CD14-positive monocyte (primary cell): ENCODE data around the gene MMAB. TPM values are rescaled to one million over a fixed set of nuclear protein-coding genes. Genes with fewer than 3 reads are reported as not detected.
A peak's percentile ranks its signal among the peaks of the same experiment; 100 is the strongest.

Source experiments
- DNase-seq, 3 donors: peaks; one replicate each; pipeline ENCODE4 v3.0.0-alpha.2; 2011 to 2022
- H2AFZ ChIP-seq: 2 replicates; pipeline ENCODE4 v1.6.0; 2012; ENCODE audit warnings: mild to moderate bottlenecking, low read depth, low read length, inconsistent platforms; ENCODE audit not compliant: insufficient read depth, poor library complexity, severe bottlenecking
- H3K27ac ChIP-seq, 2 donors: 1 replicate in 1 of 2; 2 replicates in 1 of 2; pipeline ENCODE4 v1.5.1; 2012 to 2013; ENCODE audit warnings: low read length in 2 of 2, control low read depth in 1 of 2, inconsistent platforms in 1 of 2, low read depth in 1 of 2, mild to moderate bottlenecking in 1 of 2
- H3K27me3 ChIP-seq, 2 donors: one replicate each; pipeline versions ENCODE4 v1.6.0 to v1.6.1; 2011 to 2013; ENCODE audit warnings: low read length in 2 of 2; ENCODE audit not compliant: control insufficient read depth in 2 of 2, insufficient read depth in 2 of 2
- H3K36me3 ChIP-seq, 2 donors: replicated peaks in 1 of 2; 1 replicate in 1 of 2; 2 replicates in 1 of 2; pipeline versions ENCODE4 v1.5.1 to v1.6.1; 2012 to 2013; ENCODE audit warnings: low read length in 2 of 2, control low read depth in 1 of 2, inconsistent platforms in 1 of 2, mild to moderate bottlenecking in 1 of 2; ENCODE audit not compliant: insufficient read depth in 2 of 2, control insufficient read depth in 1 of 2
- H3K4me1 ChIP-seq, 2 donors: 1 replicate in 1 of 2; 2 replicates in 1 of 2; pipeline versions ENCODE4 v1.5.1 to v1.6.1; 2012 to 2013; ENCODE audit warnings: low read length in 2 of 2, control low read depth in 1 of 2, inconsistent platforms in 1 of 2, mild to moderate bottlenecking in 1 of 2, moderate library complexity in 1 of 2; ENCODE audit not compliant: insufficient read depth in 2 of 2, control insufficient read depth in 1 of 2
- H3K4me2 ChIP-seq: replicated peaks from 2 replicates; pipeline ENCODE3; 2012; ENCODE audit warnings: low read length, moderate library complexity, mild to moderate bottlenecking; ENCODE audit not compliant: poor library complexity, severe bottlenecking; ENCODE audit errors: extremely low read depth
- H3K4me3 ChIP-seq, 3 experiments: fragments of 200-600 bp in 1 of 3; sonication (generic) in 1 of 3; replicated peaks in 1 of 3; 1 replicate in 2 of 3; 2 replicates in 1 of 3; pipeline ENCODE4 v1.5.1; 2011 to 2013; ENCODE audit warnings: low read length in 3 of 3, mild to moderate bottlenecking in 3 of 3, control low read depth in 2 of 3, low read depth in 2 of 3, inconsistent platforms in 1 of 3, moderate library complexity in 1 of 3
- H3K79me2 ChIP-seq: 2 replicates; pipeline ENCODE4 v1.6.0; 2012; ENCODE audit warnings: mild to moderate bottlenecking, control low read depth, inconsistent platforms, low read length, moderate library complexity; ENCODE audit not compliant: insufficient read depth
- H3K9ac ChIP-seq: 2 replicates; pipeline ENCODE4 v1.6.0; 2017; ENCODE audit warnings: low read length, mild to moderate bottlenecking; ENCODE audit not compliant: insufficient read depth, poor library complexity, severe bottlenecking
- H3K9me3 ChIP-seq, 2 donors: replicated peaks in 1 of 2; 1 replicate in 1 of 2; 2 replicates in 1 of 2; pipeline versions ENCODE4 v1.5.1 to v1.6.1; 2012 to 2013; ENCODE audit warnings: low read length in 2 of 2, control low read depth in 1 of 2; ENCODE audit not compliant: control insufficient read depth in 1 of 2, insufficient read depth in 1 of 2
- H4K20me1 ChIP-seq: 2 replicates; pipeline ENCODE4 v1.6.0; 2012; ENCODE audit warnings: mild to moderate bottlenecking, low read length, control low read depth, moderate library complexity; ENCODE audit not compliant: insufficient read depth
- H3K27ac Mint-ChIP-seq, 7 donors: one replicate each; pipeline ENCODE4 v1.8.0; 2020; ENCODE audit warnings: mild to moderate bottlenecking in 7 of 7, mixed read lengths in 7 of 7, moderate library complexity in 6 of 7, inconsistent platforms in 2 of 7
- H3K27me3 Mint-ChIP-seq, 3 donors: one replicate each; pipeline ENCODE4 v1.8.0; 2021 to 2022; ENCODE audit warnings: low read depth in 3 of 3, mild to moderate bottlenecking in 3 of 3, mixed read lengths in 3 of 3, moderate library complexity in 3 of 3, inconsistent platforms in 1 of 3
- H3K36me3 Mint-ChIP-seq, 2 donors: one replicate each; pipeline ENCODE4 v1.8.0; 2020; ENCODE audit warnings: mixed read lengths in 2 of 2, inconsistent platforms in 1 of 2, mild to moderate bottlenecking in 1 of 2
- H3K4me1 Mint-ChIP-seq: one replicate; pipeline ENCODE4 v1.8.0; 2020; ENCODE audit warnings: mild to moderate bottlenecking, mixed read lengths
- H3K4me3 Mint-ChIP-seq, 2 donors: one replicate each; pipeline ENCODE4 v1.8.0; 2020; ENCODE audit warnings: mild to moderate bottlenecking in 2 of 2, mixed read lengths in 2 of 2, moderate library complexity in 1 of 2
- H3K9me3 Mint-ChIP-seq, 7 donors: one replicate each; pipeline ENCODE4 v1.8.0; 2020 to 2022; ENCODE audit warnings: mixed read lengths in 7 of 7, mild to moderate bottlenecking in 6 of 7, moderate library complexity in 6 of 7, inconsistent platforms in 2 of 7
- CTCF ChIP-seq: fragments of 200-600 bp; IDR thresholded peaks from one replicate; pipeline ENCODE4 v1.8.0; 2022; ENCODE audit warnings: antibody characterized with exemption, mild to moderate bottlenecking
- WGBS: methylation state at CpG from one replicate; pipeline ENCODE4 v1.1.5; 2013; ENCODE audit warnings: missing lambda C conversion rate; ENCODE audit not compliant: insufficient coverage; 5-methylcytosine and 5-hydroxymethylcytosine counted together
- intact Hi-C, 2 donors: fragments of 100-400 bp; cut with micrococcal nuclease; formaldehyde crosslinking; loops; one replicate each; pipeline versions ENCODE4 v1.15.0 to v1.15.1; 2023
- polyA plus RNA-seq, 3 donors: library from polyadenylated mRNA; depleted of rRNA in 1 of 3; unstranded in 2 of 3; stranded (reverse) in 1 of 3; fragments of 300-500 nt in 2 of 3; fragments of >200 nt in 1 of 3; fragmentation: Illumina TruSeq in 2 of 3; gene quantifications; 1 replicate in 2 of 3; 2 replicates in 1 of 3; pipeline ENCODE4 v1.2.3, GENCODE V29; 2012 to 2021

The MMAB gene
- polyA plus RNA-seq, 3 donors: 5.0 to 15.6 (median 12.4) TPM

- Histone ChIP-seq H3K79me2 (no peaks in the 10 kb centered on the region), H3K9ac (no peak overlapping the region), H3K4me2 (no peak overlapping the region), H3K4me1 (no peaks in the 10 kb centered on the region), H2AFZ (no peak overlapping the region), H3K36me3 (peaks cover 7 to 28% of the 10 kb centered on the region in 2 donors), H3K27ac (no peak overlapping the region), H3K27me3 (no peaks in the 10 kb centered on the region), H3K9me3 (no peaks in the 10 kb centered on the region), H4K20me1 (no peaks in the 10 kb centered on the region), H3K4me3 (no peak overlapping the region)
- TF ChIP-seq CTCF: no peak
- H3K4me3 Mint-ChIP-seq: no peak overlapping the region
- no peaks in the 10 kb centered on the region for H3K4me1 Mint-ChIP-seq
- H3K27me3 Mint-ChIP-seq: peaks cover 0 to 6% (median 2%) of the 10 kb centered on the region in 3 donors
- intact Hi-C loops: no loop called here
- H3K27ac Mint-ChIP-seq: peak overlapping the region in 1 of 7 donors; percentile 35
- peaks cover 44 to 46% of the 10 kb centered on the region in 2 donors for H3K36me3 Mint-ChIP-seq
- 94% methylated on average over 4 of the region's 10 CpGs for WGBS
- H3K9me3 Mint-ChIP-seq: no peaks in the 10 kb centered on the region
- no peak for DNase-seq
Observed at GRCh38 chr12:109586385-109587296, 13.3 kb upstream of the MMAB start.

GRCh38 chr12:109583733-109584132 is 10.4 kb upstream of the MMAB start:
- H3K9me3 ChIP-seq: no peaks in the 10 kb centered on the region
- DNase-seq: no peak
- no peak for TF ChIP-seq CTCF
- no peak overlapping the region for H3K27ac ChIP-seq
- no peaks in the 10 kb centered on the region for H3K79me2 ChIP-seq
- H2AFZ ChIP-seq: no peak overlapping the region
- H3K9me3 Mint-ChIP-seq: no peaks in the 10 kb centered on the region
- H3K4me2 ChIP-seq: no peak overlapping the region
- peaks cover 23 to 58% of the 10 kb centered on the region in 2 donors for H3K36me3 ChIP-seq
- no peak overlapping the region for H3K4me3 Mint-ChIP-seq
- H3K4me1 ChIP-seq: no peaks in the 10 kb centered on the region
- no CpG with 5 or more reads among the region's 2 CpGs for WGBS
- no peak overlapping the region for H3K9ac ChIP-seq
- intact Hi-C loops: no loop called here
- H3K27me3 ChIP-seq: no peaks in the 10 kb centered on the region
- no peaks in the 10 kb centered on the region for H3K4me1 Mint-ChIP-seq
- H3K4me3 ChIP-seq: no peak overlapping the region
- peaks cover 0 to 3% (median 0%) of the 10 kb centered on the region in 3 donors for H3K27me3 Mint-ChIP-seq
- H3K27ac Mint-ChIP-seq: no peak overlapping the region
- H3K36me3 Mint-ChIP-seq: peaks cover 50 to 62% of the 10 kb centered on the region in 2 donors
- H4K20me1 ChIP-seq: no peaks in the 10 kb centered on the region
